ENCODE data around the gene APP.

APP gene

GRCh38 chr21:25896501-25897056 is 274.0 kb downstream of the APP start:
- ChIA-PET CTCF (interaction anchor here (0.7 to 2.5 kb wide), 14 partner anchors 9 to 289 kb away, joined by 3 to 26 read pairs (median 5); partner anchors contain the start of gene APP), POLR2A (no interaction called here)
- no peak for DNase-seq (ENCODE audit: extremely low spot score)
- no peak for TF ChIP-seq CTCF (IDR thresholded peaks at IDR 0.05; ENCODE audit: control extremely low read depth, extremely low read depth, low read depth, missing control alignments)

- no peak for DNase-seq (ENCODE audit: extremely low spot score)
- ChIA-PET CTCF (interaction anchor here (0.7 to 2.5 kb wide), 19 partner anchors 10 to 822 kb away, joined by 3 to 26 read pairs (median 4); partner anchors contain the start of gene APP), POLR2A (no interaction called here)
- TF ChIP-seq CTCF (IDR thresholded peaks at IDR 0.05; ENCODE audit: control extremely low read depth, extremely low read depth, low read depth, missing control alignments): peak; percentile 53
These were observed 274.9 kb downstream of the APP start for GRCh38 chr21:25895565-25896205.

DNA sequence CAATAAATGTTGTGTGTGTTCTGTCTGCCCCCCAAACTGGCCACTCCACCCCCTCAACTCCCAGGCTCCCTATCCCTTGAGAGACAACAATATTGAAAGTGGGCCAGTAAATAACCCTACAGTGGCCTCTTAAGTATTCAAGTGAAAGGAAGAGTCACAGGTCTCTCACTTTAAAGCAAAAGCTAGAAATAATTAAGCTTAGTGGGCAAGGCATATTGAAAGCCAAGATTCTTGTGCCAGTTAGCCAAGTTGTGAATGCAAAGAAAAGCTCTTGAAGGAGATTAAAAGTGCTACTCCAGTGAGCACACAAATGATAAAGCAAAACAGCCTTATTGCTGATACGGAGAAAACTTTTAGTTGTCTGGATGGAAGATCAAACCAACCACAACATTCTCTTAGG is 277.4 kb downstream of the APP start:
- CTCF ChIA-PET: interaction anchor here (1.1 to 2.3 kb wide), 3 partner anchors 12 to 824 kb away, joined by 3 to 10 read pairs (median 6); partner anchors contain the start of gene APP
- DNase-seq (ENCODE audit: extremely low spot score): no peak
- POLR2A ChIA-PET: no interaction called here
- no peak for TF ChIP-seq CTCF (IDR thresholded peaks at IDR 0.05; ENCODE audit: control extremely low read depth, extremely low read depth, low read depth, missing control alignments)

DNA sequence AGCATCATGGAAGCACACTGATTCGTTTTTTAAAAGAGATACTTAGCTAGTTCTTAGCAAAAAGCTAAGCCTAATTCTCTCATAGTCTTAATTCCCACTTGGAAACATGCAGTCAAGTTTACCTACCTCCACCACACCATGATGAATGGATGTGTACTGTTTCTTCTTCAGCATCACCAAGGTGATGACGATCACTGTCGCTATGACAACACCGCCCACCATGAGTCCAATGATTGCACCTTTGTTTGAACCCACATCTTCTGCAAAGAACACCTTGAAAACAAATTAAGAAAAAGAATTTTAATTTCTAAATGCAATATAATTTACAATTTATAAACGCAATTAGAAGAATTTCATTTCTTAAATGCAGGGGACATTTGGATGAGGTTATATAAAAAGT is 279.0 kb downstream of the APP start:
- no peak for TF ChIP-seq CTCF (IDR thresholded peaks at IDR 0.05; ENCODE audit: control extremely low read depth, extremely low read depth, low read depth, missing control alignments)
- CTCF ChIA-PET: no interaction called here
- POLR2A ChIA-PET: no interaction called here
- no peak for DNase-seq (ENCODE audit: extremely low spot score)

- no peak for TF ChIP-seq CTCF (IDR thresholded peaks at IDR 0.05; ENCODE audit: control extremely low read depth, extremely low read depth, low read depth, missing control alignments)
- POLR2A ChIA-PET: no interaction called here
- no peak for DNase-seq (ENCODE audit: extremely low spot score)
- CTCF ChIA-PET: no interaction called here
These were observed 280.6 kb downstream of the APP start for GRCh38 chr21:25890001-25890400.

DNA sequence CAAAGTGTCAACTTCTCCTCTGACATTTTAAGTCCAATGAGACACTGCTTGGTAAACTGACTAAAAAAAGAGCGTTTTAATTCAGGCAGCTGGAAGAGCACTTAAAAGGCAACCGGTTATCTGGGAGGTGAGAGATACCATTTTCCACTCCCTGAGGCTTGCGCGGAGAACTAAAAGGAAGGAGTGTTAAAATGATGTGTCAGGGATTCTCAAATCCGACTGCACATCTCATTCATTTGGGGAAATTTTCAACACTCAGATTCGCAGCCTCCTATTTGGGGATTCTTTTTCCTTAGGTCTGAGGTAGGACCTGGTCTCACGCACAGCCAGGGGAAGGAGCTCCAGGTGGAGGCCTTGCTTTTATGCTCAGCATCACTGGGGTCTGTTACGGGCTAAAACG is 281.9 kb downstream of the APP start:
- POLR2A ChIA-PET: no interaction called here
- no peak for TF ChIP-seq CTCF (IDR thresholded peaks at IDR 0.05; ENCODE audit: control extremely low read depth, extremely low read depth, low read depth, missing control alignments)
- CTCF ChIA-PET: no interaction called here

More for the DNA sequence above, 281.9 kb downstream of the APP start:
- DNase-seq (ENCODE audit: extremely low spot score): no peak
